ENCODE measurements around the gene ENTHD1. TPM values are rescaled to one million over a fixed set of nuclear protein-coding genes. Genes with fewer than 3 reads are reported as not detected.

Gene ENTHD1
- total and polyA plus RNA-seq, 2 of the 8 experiments (the other 6 are each of a cell fraction or from before 2014, with no cell fraction given) = not detected

GRCh38 chr22:39915295-39915726, 21.8 kb upstream of the ENTHD1 start:
- no peak overlapping the region for H3K9ac ChIP-seq (replicated peaks in 1 of 4; ENCODE audit: extremely low read depth in 1 of 4, low read depth in 3 of 4, low read length in 3 of 4)
- no peak for FAIRE-seq
- H3K56ac ChIP-seq (replicated peaks; ENCODE audit: insufficient read length, low read depth, low read length) = no peak overlapping the region
- TF ChIP-seq SAP30 (IDR thresholded peaks at IDR 0.05; ENCODE audit: insufficient read depth, insufficient replicate concordance, low read length) = no peak
- no peak for TF ChIP-seq GABPA (IDR thresholded peaks at IDR 0.05; ENCODE audit: borderline replicate concordance, insufficient read depth, low read length)
- no peak for TF ChIP-seq NANOG (IDR thresholded peaks at IDR 0.05; ENCODE audit: insufficient read depth, low read depth, low read length, poor library complexity, severe bottlenecking)
- TF ChIP-seq POU5F1 (IDR thresholded peaks at IDR 0.05; ENCODE audit: low read depth, low read length) = no peak
- TF ChIP-seq CTCF (IDR thresholded peaks at IDR 0.05; ENCODE audit: control extremely low read depth in 1 of 3, insufficient read depth in 1 of 3, low read depth in 1 of 3, low read length in 3 of 3) = no peak
- TF ChIP-seq HDAC2 (IDR thresholded peaks at IDR 0.05; ENCODE audit: borderline replicate concordance in 1 of 2, low read depth in 2 of 2, low read length in 2 of 2) = no peak
- no peak for TF ChIP-seq SRF (IDR thresholded peaks at IDR 0.05; ENCODE audit: low read depth, low read length)
- TF ChIP-seq SIRT6 (IDR thresholded peaks at IDR 0.05; ENCODE audit: low read length) = no peak
- no peak for TF ChIP-seq BCL11A (IDR thresholded peaks at IDR 0.05; ENCODE audit: low read depth in 2 of 2, low read length in 2 of 2)
- TF ChIP-seq HDAC6 (IDR thresholded peaks at IDR 0.05; ENCODE audit: low read depth, low read length) = no peak
- no peak for TF ChIP-seq CBX5 (IDR thresholded peaks at IDR 0.05; ENCODE audit: low read depth, low read length)

More at GRCh38 chr22:39915295-39915726, 21.8 kb upstream of the ENTHD1 start:
- 68% methylated on average over 3 of the region's 4 CpGs; no CpG with 5 or more reads in 1 of the 2 experiments for whole genome bisulfite sequencing, 2 experiments (ENCODE audit: extremely low coverage in 1 of 2, insufficient coverage in 1 of 2, insufficient read length in 1 of 2, insufficient replicate concordance in 2 of 2, low coverage in 1 of 2, low lambda C conversion rate in 2 of 2, missing lambda C conversion rate in 1 of 2)
- Histone ChIP-seq H3K23ac (ENCODE audit: insufficient read length) (no peak overlapping the region), H3K4me1 (replicated peaks in 1 of 4; ENCODE audit: control insufficient read depth in 3 of 4, insufficient read depth in 4 of 4, low read length in 3 of 4) (peaks cover 0 to 7% (median 3%) of the 10 kb centered on the region in 4 experiments; a peak in 6 of 7 replicates), H2BK5ac (ENCODE audit: low read depth, low read length) (no peak overlapping the region), H3K23me2 (ENCODE audit: low read depth, low read length) (no peaks in the 10 kb centered on the region), H3K4me3 (ENCODE audit: extremely low read depth in 1 of 4, insufficient read depth in 2 of 4, low read depth in 3 of 4, low read length in 4 of 4) (no peak overlapping the region), H2BK15ac (ENCODE audit: low read length) (no peak overlapping the region), H3K79me2 (ENCODE audit: control insufficient read depth in 1 of 2, insufficient read depth in 2 of 2, low read length in 2 of 2) (no peaks in the 10 kb centered on the region), H3K4me2 (ENCODE audit: insufficient read depth in 1 of 2, low read depth in 2 of 2, low read length in 2 of 2) (no peak overlapping the region), H2AFZ (ENCODE audit: low read length) (no peak overlapping the region), H3K14ac (ENCODE audit: insufficient read length) (no peak overlapping the region), H4K20me1 (replicated peaks in 1 of 2; ENCODE audit: control insufficient read depth in 1 of 2, insufficient read depth in 2 of 2, low read length in 2 of 2) (no peaks in the 10 kb centered on the region), H2BK12ac (ENCODE audit: low read depth, low read length) (no peak overlapping the region), H3K27ac (ENCODE audit: low read depth, low read length) (no peak overlapping the region), H3K9me3 (ENCODE audit: insufficient read depth in 2 of 2, low read depth in 1 of 2, low read length in 1 of 2) (no peaks in the 10 kb centered on the region), H4K5ac (ENCODE audit: insufficient read length, low read depth, low read length) (no peak overlapping the region), H3K79me1 (ENCODE audit: low read depth, low read length) (no peaks in the 10 kb centered on the region), H4K8ac (ENCODE audit: extremely low read depth, insufficient read depth, low read length) (no peak overlapping the region), H4K91ac (replicated peaks; ENCODE audit: insufficient read length, low read length) (no peak overlapping the region), H2BK20ac (ENCODE audit: low read length) (no peak overlapping the region), H2BK120ac (replicated peaks; ENCODE audit: low read depth, low read length) (no peak overlapping the region), H3K36me3 (ENCODE audit: control insufficient read depth in 2 of 4, insufficient read depth in 4 of 4, low read length in 3 of 4) (no peaks in the 10 kb centered on the region), H2AK5ac (ENCODE audit: low read depth, low read length) (no peak overlapping the region), H3K27me3 (replicated peaks in 1 of 4; ENCODE audit: control insufficient read depth in 3 of 4, extremely low read depth in 1 of 4, insufficient read depth in 3 of 4, low read length in 3 of 4) (no peaks in the 10 kb centered on the region), H3K4ac (replicated peaks; ENCODE audit: insufficient read length, low read depth, low read length) (no peak overlapping the region), H3K18ac (ENCODE audit: extremely low read depth, low read length) (no peak overlapping the region)
- POLR2A ChIA-PET (ENCODE audit: partially characterized antibody) = interaction anchor here (0.7 to 1.3 kb wide), 3 partner anchors 28 to 285 kb away, joined by 3 read pairs; no protein-coding TSS in a partner anchor
- CTCF ChIA-PET (ENCODE audit: partially characterized antibody) = interaction anchor here (0.9 to 2.6 kb wide), 9 partner anchors 10 to 121 kb away, joined by 3 to 8 read pairs (median 3); no protein-coding TSS in a partner anchor
- no peak for DNase-seq (ENCODE audit: low read depth in 1 of 2, low spot score in 2 of 2)

Data from H1 (cell line).